Upper lobe of left lung (tissue), 4 donors: Measurements from ENCODE around the gene LRRC8D.

ENCODE experiments used
- EP300 ChIP-seq, 4 donors: sonication (generic); formaldehyde crosslinking; IDR thresholded peaks; one replicate each; pipeline ENCODE4 v1.5.1; 2017; ENCODE audit warnings: antibody characterized with exemption in 4 of 4, control low read depth in 2 of 4
- POLR2AphosphoS5 ChIP-seq, 2 donors: sonication (generic); formaldehyde crosslinking; IDR thresholded peaks; one replicate each; pipeline ENCODE4 v1.5.1; 2017; ENCODE audit warnings: antibody characterized with exemption in 2 of 2
- TF ChIP-seq, protein P1 (sequence below), 6 experiments: fragments of 450-650 bp in 4 of 6; fragments of 200-600 bp in 2 of 6; sonication (generic) in 2 of 6; IDR thresholded peaks; one replicate each; pipeline ENCODE4 v1.5.1; 2016 to 2019; ENCODE audit warnings: antibody characterized with exemption in 6 of 6

GRCh38 chr1:89873288-89873687, 52.5 kb downstream of the LRRC8D start:
- TF ChIP-seq, protein P1, sequence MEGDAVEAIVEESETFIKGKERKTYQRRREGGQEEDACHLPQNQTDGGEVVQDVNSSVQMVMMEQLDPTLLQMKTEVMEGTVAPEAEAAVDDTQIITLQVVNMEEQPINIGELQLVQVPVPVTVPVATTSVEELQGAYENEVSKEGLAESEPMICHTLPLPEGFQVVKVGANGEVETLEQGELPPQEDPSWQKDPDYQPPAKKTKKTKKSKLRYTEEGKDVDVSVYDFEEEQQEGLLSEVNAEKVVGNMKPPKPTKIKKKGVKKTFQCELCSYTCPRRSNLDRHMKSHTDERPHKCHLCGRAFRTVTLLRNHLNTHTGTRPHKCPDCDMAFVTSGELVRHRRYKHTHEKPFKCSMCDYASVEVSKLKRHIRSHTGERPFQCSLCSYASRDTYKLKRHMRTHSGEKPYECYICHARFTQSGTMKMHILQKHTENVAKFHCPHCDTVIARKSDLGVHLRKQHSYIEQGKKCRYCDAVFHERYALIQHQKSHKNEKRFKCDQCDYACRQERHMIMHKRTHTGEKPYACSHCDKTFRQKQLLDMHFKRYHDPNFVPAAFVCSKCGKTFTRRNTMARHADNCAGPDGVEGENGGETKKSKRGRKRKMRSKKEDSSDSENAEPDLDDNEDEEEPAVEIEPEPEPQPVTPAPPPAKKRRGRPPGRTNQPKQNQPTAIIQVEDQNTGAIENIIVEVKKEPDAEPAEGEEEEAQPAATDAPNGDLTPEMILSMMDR (IDR thresholded peaks at IDR 0.05) = no peak
- TF ChIP-seq POLR2AphosphoS5 (IDR thresholded peaks at IDR 0.05) = no peak
- no peak for TF ChIP-seq EP300 (IDR thresholded peaks at IDR 0.05)
